GM19397 (cell line): Measurements from ENCODE around the gene ZNF77.
"Not testable (repeated sequence)": the region's sequence is repeated elsewhere in the genome, so short reads cannot be mapped to it uniquely, and the experiment has no call there.

Experiments used
- ATAC-seq: cut with Tn5 transposase; IDR thresholded peaks from one replicate; pipeline ENCODE4 v1.9.1; 2021; ENCODE audit warnings: mild to moderate bottlenecking, moderate library complexity; ENCODE audit not compliant: unreplicated experiment

ZNF77 gene

GRCh38 chr19:2922987-2923386 is 21.8 kb downstream of the ZNF77 start:
- ATAC-seq = no peak

- ATAC-seq = no peak
These were observed 27.2 kb downstream of the ZNF77 start for GRCh38 chr19:2917275-2918184.

DNA sequence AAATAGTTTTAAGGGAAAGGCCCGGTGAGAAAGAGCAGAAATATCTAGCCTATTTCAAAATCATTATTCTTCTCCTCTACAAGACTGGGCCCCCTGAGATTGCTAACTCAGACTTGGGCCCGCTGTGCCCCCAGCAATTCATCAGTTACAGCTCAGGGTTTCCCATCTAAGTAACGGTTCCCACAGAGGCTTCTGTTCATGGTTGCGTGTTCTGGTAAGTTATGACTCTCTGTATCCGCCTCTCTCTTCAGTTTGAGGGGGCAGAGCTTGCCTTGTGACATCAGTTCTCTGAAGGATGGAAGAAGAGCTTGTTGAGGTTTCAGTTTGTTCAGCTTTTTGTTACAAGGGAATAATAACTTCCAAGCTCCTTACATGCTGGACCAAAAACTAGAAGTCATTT is 32.5 kb downstream of the ZNF77 start:
- ATAC-seq = no peak

GRCh38 chr19:2906631-2907195 is 38.1 kb downstream of the ZNF77 start:
- ATAC-seq = no peak

DNA sequence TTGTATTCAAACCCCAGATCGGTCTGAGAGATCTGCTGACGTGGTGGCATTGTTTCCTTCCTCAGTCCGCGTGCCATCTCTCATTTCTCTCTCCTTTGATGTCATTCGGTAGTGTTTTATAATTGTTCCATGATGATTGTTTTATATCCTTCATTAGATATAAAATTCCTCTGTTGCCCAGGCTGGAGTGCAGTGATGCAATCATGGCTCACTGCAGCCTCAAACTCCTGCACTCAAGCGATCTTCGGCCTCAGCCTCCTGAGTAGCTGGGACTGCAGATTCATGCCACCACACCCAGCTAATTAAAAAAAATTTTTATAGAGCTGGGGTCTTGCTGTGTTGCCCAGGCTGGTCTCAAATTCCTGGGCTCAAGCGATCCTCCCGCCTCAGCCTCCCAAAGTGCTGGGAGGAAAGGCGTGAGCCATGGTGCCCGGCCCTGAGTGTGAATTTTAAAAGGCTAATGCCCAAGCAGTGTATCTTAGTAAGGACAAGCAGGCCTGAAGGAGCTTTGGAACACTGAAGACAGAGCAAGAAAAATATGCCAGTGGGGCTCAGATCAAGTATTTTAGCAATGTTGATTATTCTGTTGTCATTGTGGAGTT is 38.8 kb downstream of the ZNF77 start:
- no peak for ATAC-seq

DNA sequence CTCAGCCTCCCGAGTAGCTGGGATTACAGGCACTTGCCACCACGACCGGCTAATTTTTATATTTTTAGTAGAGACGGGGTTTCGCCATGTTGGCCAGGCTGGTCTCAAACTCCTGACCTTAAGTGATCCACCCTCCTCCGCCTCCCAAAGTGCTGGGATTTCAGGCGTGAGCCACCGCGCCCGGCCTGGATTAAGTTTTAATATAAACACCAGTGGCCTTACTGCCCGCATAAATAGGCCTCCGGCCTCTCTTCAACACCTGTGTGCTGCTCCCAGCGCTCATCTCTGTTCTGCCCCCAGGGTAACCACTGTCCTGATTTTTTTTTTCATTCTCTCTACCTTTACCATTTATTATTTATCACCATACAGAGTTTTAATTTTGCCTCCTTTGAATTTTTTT is 41.4 kb downstream of the ZNF77 start:
- ATAC-seq = not testable (repeated sequence)

DNA sequence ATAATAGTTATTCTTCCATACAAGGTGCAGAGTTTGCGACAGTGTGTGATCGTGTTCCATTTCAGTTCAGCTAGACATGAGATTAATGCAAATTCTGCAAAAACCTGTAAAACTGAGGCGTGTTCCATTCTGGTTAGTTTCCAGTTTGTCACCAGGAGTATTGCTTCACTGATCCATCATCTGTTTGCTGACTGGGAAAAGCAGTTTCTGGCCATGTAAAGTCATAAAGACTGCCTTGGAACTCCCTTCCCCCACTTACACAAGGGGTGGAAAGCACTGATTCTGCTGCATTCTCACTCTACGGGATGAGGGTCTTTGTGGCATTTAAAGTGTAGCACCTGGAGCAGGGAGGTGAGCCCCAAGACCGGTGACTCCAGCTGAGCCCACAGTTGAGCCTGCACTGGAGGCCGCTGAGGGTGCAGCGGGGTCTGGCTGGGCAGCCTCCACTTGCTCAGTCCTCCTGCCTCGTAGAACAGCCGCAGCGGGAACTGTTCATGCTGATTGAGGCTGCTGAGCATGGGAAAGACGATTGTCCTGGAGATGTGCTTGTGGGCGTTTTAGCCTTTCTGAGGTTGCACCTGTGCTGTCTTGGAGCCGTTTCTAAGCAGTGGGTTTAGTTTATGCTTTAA is 42.1 kb downstream of the ZNF77 start:
- ATAC-seq = no peak

DNA sequence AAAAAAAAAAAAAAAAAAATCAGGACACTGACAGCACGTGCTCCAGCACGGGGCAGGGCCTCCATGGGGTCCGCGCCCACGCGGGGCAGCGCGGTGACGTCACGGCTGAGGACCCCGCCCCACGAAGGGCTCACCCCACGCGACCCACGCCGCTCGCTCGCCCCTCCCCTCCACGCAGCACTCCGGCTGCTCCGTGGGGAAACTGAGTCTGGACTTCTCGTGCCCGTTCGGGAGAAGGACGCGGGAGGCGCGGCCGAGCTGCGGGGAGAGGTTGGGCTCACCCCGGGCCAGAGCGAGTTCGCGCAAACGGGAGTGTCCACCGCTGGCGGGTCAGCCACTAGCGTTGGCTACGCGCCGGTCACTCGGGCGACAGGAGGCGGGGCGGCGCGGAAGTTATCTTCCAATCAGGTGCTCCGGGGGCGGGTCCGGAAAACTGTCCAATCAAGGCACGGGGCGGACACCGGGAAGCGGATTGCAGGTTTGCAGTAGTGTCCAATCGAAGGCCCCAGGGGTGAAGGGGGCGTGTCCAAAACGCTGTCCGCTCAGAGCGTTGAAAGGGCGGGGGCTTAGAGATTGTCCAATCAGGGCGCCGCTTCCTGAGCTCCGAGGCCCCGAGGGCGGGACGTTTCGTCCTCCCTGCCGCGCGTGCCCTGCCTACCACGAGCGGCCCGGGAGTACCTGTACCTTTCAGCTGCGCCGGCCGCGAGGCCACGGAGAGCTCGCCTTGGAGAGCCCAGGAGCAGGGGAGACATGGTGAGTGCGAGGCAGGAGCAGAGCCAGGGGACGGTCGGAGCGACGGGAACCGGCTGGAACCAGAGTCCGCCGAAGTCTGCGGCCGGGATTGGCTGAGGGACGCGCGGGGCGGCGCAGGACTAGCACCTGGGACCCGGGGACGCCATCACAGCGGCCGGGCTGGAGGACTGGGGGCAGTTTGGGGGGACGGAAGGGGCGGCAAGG is 44.2 kb downstream of the ZNF77 start, which contains the start of gene ZNF57:
TSS of gene ZNF57 (plus strand) at position 633 of the 957 bp plus-strand sequence. CDS start at position 751, 118 bp downstream.
- peak; percentile 92 for ATAC-seq

- ATAC-seq = no peak
These were observed 48.1 kb downstream of the ZNF77 start for GRCh38 chr19:2896694-2897093.

DNA sequence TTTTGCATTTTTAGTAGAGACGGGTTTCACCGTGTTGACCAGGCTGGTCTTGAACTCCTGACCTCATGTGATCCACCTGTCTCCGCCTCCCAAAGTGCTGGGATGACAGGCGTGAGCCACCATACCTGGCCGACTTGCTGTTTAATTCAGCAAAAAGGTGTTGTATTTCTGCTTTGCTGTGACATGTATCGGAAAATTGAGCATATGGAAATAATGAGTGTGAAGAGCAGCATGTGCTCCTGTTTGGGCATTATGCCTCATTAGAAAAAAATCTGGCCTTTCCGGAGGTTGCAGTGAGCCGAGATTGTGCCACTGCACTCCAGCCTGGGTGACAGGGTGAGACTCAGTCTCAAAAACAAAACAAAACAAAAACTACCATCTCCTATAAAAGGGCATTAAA is 54.2 kb downstream of the ZNF77 start:
- ATAC-seq = not testable (repeated sequence)

DNA sequence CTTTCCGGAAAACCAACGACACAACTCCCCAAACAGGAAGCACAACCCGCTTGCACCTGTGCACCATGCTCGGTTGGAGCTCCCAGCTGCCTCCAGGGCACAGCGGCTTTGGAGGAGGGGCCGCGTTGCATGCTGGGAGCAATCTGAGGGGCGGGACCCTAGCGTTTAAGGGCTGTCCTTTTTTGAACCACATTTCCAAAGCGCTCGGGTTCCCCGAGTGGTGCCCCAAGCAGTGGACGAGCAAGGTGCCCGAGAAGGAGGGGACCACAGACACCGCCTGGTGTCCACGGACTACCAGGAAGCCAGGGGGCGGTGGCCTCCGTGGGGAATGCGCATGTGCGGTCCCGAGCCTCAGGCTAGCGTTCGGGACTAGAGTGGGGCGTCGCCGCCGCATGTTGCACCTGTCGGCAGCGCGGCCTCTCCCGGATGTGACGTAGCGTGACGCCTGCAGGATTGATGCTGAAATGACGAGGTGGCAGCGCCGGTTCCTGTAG is 56.0 kb downstream of the ZNF77 start:
- ATAC-seq = no peak

- no peak for ATAC-seq
These were observed 57.3 kb downstream of the ZNF77 start for GRCh38 chr19:2887391-2887914.

DNA sequence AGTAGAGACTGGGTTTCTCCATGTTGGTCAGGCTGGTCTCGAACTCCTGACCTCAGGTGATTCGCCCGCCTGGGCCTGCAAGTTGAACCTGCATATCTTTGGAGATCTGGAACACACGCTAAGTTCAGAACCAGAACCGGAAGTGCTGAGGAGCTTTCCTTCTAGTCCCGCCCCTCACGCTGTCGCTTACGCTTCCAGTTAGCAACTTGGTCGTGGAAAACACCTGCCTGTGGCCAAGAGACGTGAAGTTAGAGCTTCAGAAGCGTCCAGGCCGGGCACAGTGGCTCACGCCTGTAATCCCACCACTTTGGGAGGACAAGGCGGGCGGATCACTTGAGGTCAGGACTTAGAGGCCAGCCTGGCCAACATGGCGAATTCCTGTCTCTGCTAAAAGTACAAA is 59.0 kb downstream of the ZNF77 start:
- no peak for ATAC-seq

DNA sequence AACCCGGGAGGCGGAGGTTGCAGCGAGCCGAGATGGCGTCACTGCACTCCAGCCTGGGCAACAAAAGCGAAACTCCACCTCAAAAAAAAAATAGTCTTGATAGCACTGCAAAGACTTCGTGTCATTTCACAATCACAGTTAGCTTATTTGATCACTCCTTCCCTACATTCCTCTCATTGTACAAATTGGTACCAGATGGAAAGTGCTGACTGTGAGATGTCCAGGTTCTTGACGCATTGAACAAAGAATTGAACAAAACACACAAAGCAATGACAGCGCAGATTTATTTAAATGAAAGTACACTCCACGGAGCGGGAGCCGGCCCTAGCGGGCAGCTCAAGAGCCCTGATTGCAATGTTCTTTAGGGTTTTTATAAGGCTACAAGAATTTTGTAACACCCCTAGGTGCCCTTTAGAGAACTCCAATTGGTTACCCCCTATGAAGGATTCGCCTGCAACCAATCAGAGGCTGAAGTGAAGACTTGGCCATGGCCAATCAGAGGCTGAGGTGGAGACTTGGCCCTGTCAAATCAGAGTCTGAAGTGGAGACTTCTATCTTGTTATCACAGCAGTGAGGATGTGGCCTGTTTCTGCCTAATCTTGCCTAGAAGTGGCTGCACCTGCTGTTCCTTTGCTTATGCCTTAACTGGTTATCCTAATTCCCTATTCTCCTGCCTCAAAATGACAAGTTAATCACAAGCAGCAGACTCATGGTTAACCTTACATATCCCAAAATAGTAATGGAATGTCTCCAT is 60.9 kb downstream of the ZNF77 start:
- no peak for ATAC-seq
